BE2C (cell line): ENCODE data around the gene BIN1.

Experiments
- DNase-seq: peaks from one replicate; pipeline ENCODE4 v3.0.0-alpha.2; 2020
- H3K27me3 ChIP-seq: fragments of 250-450 bp; sonication (Bioruptor Pico); 2 replicates; pipeline ENCODE4 v1.5.1; 2020; ENCODE audit warnings: mild to moderate bottlenecking
- H3K36me3 ChIP-seq: fragments of 250-450 bp; sonication (Bioruptor Pico); 2 replicates; pipeline ENCODE4 v1.5.1; 2020; ENCODE audit warnings: mild to moderate bottlenecking
- H3K4me1 ChIP-seq: fragments of 250-450 bp; sonication (Bioruptor Pico); 2 replicates; pipeline ENCODE4 v1.5.1; 2020
- H3K4me3 ChIP-seq: 2 replicates; pipeline ENCODE4 v1.5.1; 2011; ENCODE audit warnings: low read depth, low read length
- H3K9me3 ChIP-seq: fragments of 250-450 bp; sonication (Bioruptor Pico); 2 replicates; pipeline ENCODE4 v1.5.1; 2020
- TF ChIP-seq, protein P1 (sequence below): IDR thresholded peaks from 2 replicates; pipeline ENCODE4 v1.5.1; 2012; ENCODE audit warnings: mild to moderate bottlenecking, low read depth, low read length

Gene BIN1

DNA sequence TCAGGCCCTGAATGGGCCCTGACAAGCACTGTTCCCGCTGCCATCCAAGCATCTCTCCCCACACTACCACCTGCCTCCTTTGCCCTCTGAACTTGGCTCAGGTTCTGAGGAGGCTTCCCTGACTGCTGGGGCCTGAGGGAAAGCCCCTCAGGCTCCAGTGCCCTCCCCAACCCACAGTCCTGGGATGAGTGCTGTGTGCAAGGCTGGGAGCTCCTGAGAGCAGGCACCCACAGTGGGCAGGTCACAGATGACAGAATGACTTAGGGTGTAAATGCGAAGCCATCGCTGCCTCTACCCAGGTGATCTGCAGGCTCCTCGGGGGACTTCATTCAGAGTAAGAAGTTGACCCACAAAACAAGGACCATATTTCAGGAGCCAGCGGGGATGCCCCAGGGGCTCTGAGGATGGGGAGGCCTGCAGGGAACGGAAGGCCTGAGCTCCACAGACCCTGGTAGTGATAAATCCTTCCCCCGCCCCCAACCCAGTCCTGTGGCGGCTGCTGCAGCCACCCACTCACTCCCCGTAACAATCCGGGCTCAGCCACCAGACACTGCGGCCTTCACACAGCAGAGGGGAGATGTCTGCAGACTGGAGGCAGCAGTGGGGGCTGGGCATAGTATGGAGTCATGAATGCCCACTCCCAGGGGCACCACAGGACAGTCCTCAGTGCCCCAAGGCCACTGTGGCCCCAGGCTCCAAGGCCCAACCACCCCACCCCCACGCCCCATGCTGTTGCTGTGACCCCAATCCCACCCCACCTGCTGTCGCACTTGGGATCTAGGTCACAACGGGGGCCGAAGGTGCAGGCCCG is 8.9 kb downstream of the BIN1 start:
- Histone ChIP-seq H3K4me1 (peaks cover 5% of the 10 kb centered on the region; the same call in 1 of the 2 replicates), H3K27me3 (no peaks in the 10 kb centered on the region), H3K36me3 (no peaks in the 10 kb centered on the region), H3K9me3 (no peaks in the 10 kb centered on the region), H3K4me3 (no peak overlapping the region)
- peak; percentile 31 for DNase-seq
- TF ChIP-seq, protein P1, sequence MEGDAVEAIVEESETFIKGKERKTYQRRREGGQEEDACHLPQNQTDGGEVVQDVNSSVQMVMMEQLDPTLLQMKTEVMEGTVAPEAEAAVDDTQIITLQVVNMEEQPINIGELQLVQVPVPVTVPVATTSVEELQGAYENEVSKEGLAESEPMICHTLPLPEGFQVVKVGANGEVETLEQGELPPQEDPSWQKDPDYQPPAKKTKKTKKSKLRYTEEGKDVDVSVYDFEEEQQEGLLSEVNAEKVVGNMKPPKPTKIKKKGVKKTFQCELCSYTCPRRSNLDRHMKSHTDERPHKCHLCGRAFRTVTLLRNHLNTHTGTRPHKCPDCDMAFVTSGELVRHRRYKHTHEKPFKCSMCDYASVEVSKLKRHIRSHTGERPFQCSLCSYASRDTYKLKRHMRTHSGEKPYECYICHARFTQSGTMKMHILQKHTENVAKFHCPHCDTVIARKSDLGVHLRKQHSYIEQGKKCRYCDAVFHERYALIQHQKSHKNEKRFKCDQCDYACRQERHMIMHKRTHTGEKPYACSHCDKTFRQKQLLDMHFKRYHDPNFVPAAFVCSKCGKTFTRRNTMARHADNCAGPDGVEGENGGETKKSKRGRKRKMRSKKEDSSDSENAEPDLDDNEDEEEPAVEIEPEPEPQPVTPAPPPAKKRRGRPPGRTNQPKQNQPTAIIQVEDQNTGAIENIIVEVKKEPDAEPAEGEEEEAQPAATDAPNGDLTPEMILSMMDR = no peak

DNA sequence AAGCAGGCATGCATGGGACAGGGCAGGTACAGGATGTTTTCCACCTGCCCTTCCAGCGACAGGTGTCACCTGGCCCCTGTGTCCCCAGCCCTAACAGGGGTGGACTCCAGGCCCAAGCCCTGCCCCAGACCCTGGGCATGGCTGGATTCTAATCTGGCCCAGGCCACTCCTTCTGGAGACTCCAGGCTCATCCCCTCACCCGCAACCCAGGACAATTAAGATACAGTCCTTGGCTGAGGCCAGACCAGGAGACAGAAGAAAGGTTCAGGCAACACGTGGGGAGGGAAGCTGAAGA is 9.5 kb downstream of the BIN1 start:
- TF ChIP-seq, protein P1 = no peak
- no peaks in the 10 kb centered on the region for H3K27me3 ChIP-seq
- no peak for DNase-seq
- no peak overlapping the region for H3K4me3 ChIP-seq
- no peaks in the 10 kb centered on the region for H3K36me3 ChIP-seq
- H3K4me1 ChIP-seq = peaks cover 5% of the 10 kb centered on the region; the same call in 1 of the 2 replicates
- H3K9me3 ChIP-seq = no peaks in the 10 kb centered on the region

DNA sequence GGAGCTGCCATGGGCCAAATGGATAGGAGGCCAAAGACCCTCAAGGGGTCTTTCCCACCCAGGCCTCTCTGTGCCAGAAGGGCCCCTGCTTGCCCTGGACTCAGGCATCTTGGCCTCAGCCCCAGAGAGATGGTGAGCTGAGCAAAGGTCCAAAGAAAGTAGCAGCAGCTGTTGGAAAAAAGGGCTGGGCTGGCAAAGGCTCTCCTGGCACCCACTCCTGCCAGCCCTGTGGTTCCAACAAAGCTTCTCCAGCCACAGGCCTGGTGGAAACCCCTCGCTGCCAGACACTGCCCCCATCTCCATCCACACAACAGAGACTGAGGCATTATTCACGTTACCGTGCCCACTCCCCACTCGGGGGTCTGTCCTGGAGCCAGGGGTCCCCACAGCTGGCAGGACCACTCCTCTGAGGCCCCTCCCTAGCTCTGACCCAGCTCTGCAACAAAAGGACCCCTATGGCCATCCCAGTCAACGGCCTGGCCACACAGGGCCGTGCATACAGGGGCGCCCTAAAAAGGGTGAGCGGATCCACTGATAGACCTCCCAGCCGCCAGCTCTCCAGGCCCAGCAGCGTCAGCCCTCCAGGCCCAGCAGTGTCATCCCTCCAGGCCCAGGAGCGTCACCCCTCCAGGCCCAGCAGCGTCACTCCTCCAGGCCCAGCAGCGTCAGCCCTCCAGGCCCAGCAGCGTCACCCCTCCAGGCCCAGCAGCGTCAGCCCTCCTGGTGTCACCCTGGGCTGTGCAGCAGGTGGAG is 10.1 kb downstream of the BIN1 start:
- peaks cover 5% of the 10 kb centered on the region; the same call in 1 of the 2 replicates for H3K4me1 ChIP-seq
- TF ChIP-seq, protein P1 = no peak
- no peaks in the 10 kb centered on the region for H3K27me3 ChIP-seq
- no peak overlapping the region for H3K4me3 ChIP-seq
- no peaks in the 10 kb centered on the region for H3K9me3 ChIP-seq
- no peak for DNase-seq
- H3K36me3 ChIP-seq = no peaks in the 10 kb centered on the region

DNA sequence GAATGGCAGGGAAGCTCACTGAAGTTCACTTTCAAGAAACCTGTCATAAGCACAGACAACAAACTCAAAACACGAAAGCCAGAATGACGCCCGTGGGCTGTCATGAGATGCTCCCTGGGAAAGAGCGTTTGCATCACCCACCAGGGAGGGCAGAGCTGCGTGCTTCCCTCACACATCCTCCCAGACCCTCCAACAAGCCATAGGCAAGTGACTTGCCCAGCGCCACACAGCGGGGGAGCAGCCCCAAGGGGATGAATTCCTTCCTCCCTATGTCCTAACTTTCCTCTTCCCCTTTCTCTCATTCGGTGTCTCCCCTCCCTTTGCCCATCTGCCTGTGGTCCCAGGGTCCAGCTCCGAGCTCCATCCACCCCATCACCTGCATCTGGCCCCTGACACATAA is 10.7 kb downstream of the BIN1 start:
- TF ChIP-seq, protein P1 = no peak
- no peaks in the 10 kb centered on the region for H3K36me3 ChIP-seq
- DNase-seq = no peak
- H3K27me3 ChIP-seq = no peaks in the 10 kb centered on the region
- no peaks in the 10 kb centered on the region for H3K9me3 ChIP-seq
- H3K4me1 ChIP-seq = peaks cover 5% of the 10 kb centered on the region; the same call in 1 of the 2 replicates
- H3K4me3 ChIP-seq = no peak overlapping the region

DNA sequence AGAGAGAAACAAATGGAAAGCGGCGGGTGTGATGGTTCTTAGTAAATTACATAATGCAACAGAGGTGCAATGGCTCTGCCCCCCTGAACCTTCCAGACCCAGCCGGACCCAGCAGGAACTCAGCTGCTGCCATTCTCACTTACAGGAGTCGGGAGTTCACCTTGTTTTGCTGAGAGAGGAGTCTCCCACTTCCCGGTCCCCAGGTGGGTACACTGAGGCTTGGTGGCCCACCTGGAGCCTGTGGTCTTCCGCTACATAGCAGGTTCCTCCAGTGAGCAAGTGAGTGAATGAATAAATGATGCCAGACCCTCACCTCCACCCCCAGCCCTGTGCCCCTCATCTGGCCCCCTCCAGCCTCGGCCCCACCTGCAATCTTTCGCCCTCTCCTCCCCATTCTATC is 11.2 kb downstream of the BIN1 start:
- no peaks in the 10 kb centered on the region for H3K9me3 ChIP-seq
- H3K4me1 ChIP-seq = peaks cover 5% of the 10 kb centered on the region; the same call in 1 of the 2 replicates
- no peak for DNase-seq
- TF ChIP-seq, protein P1 = no peak
- no peak overlapping the region for H3K4me3 ChIP-seq
- no peaks in the 10 kb centered on the region for H3K36me3 ChIP-seq
- no peaks in the 10 kb centered on the region for H3K27me3 ChIP-seq

DNA sequence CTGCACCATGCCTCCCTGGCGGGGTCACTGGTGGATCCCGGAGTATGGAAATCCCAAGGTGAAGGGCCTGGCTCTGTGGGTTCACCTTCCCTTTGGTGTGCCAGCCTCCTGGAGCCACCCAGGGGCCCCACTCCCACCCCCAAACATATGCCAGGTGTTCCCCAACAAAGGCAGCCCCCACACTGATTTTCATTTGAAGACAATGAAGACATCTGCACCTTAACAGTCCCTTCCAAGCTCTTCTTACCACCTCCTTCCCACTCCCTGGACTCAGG is 11.7 kb downstream of the BIN1 start:
- Histone ChIP-seq H3K4me1 (peaks cover 5% of the 10 kb centered on the region; the same call in 1 of the 2 replicates), H3K27me3 (no peaks in the 10 kb centered on the region), H3K4me3 (no peak overlapping the region), H3K9me3 (no peaks in the 10 kb centered on the region), H3K36me3 (no peaks in the 10 kb centered on the region)
- TF ChIP-seq, protein P1 = no peak
- DNase-seq = no peak
